Retinal pigment epithelial cell (primary cell): ENCODE data around the gene GMDS.

Experiments
- DNase-seq: peaks from one replicate; pipeline ENCODE4 v3.0.0-alpha.2; 2010; ENCODE audit warnings: low read depth
- H3K4me3 ChIP-seq: 2 replicates; pipeline ENCODE4 v1.5.1; 2011; ENCODE audit warnings: mild to moderate bottlenecking, low read length, control low read depth, moderate library complexity
- TF ChIP-seq, protein P1 (sequence below): conservative IDR thresholded peaks from 2 replicates; pipeline ENCODE4 v1.5.1; 2011; ENCODE audit warnings: low read depth, low read length, control low read depth, inconsistent platforms

The GMDS gene

DNA sequence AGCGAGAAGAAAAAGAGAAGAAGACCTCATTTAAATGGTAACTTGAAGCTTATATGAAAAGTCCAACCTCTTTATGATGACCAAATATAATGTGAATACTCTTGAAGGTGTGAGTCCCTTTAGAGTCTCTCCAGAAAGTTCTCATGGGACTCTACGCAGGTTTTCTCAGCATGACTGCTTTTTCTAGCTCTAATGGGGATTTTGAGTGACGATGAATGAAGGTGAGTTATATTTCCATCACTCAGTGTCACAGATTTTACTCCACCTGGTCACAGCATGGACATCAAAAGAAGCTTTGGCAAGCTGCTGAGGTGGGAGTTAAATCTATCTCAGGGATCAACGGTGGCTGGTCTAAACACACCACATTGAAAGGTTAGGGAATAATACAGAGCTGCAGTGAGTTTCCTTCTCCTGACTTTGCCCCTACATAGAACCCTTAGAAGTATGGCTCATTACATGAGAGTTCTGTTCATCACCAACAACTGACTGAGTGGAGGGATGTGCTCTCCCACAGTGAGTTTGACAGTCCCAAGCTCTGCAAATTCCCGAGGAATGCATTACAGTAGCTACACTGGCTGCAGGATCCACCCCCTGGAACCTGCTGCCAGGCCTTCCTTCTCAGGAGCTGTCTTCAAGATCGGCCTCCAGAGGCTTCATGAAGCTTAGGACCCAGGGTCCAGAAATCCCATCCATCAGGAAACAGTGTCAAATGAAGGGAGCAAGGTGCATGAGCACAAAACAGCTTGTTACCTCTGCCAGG is 508.9 kb downstream of the GMDS start:
- TF ChIP-seq, protein P1, sequence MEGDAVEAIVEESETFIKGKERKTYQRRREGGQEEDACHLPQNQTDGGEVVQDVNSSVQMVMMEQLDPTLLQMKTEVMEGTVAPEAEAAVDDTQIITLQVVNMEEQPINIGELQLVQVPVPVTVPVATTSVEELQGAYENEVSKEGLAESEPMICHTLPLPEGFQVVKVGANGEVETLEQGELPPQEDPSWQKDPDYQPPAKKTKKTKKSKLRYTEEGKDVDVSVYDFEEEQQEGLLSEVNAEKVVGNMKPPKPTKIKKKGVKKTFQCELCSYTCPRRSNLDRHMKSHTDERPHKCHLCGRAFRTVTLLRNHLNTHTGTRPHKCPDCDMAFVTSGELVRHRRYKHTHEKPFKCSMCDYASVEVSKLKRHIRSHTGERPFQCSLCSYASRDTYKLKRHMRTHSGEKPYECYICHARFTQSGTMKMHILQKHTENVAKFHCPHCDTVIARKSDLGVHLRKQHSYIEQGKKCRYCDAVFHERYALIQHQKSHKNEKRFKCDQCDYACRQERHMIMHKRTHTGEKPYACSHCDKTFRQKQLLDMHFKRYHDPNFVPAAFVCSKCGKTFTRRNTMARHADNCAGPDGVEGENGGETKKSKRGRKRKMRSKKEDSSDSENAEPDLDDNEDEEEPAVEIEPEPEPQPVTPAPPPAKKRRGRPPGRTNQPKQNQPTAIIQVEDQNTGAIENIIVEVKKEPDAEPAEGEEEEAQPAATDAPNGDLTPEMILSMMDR: no peak
- no peak for DNase-seq
- H3K4me3 ChIP-seq: no peak overlapping the region

DNA sequence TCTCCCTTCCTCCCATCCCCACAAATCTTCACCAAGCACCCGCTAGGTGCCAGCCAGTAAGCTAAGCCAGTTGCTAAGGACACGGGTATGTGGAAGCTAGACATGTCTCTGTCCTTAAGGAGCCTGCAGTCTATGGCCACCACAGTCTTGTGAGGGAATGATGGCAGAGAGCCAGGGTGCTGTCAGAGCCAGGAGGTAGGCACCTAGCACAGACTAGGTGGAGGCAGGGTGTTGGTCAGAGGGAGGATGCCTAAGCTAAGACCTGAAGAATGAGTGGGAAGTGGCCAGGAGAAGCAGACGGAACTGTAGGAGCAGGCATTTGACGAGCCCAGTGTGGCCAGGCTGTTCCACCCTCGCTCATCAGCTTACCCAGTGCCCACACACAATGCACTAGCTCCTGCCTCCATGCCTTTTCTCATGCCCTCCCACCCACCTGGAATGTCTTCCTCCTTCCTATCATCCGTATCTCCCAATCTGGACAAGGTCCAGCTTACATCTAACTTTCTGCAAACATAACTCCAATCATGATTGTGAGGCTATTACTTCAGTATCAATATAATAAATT is 510.1 kb downstream of the GMDS start:
- DNase-seq: peak; percentile 17
- TF ChIP-seq, protein P1: no peak
- no peak overlapping the region for H3K4me3 ChIP-seq

DNA sequence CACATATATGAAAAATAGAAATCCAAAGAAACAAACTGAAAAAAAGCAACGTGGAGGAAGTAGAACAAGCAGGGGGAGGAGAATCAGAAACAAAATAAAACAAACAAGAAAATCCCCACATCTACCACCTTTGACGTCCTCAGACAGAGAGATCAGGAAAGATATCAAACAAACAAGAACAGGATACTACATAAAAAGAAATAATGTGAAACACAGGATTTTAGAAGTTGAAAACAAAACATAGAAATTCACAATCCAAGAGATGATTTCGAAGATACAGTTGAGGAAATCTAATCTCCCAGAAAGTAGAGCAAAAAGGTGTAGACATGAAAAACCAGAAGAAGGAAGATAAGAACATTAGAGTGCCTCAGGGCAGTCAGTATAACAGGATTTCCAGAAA is 514.5 kb downstream of the GMDS start:
- TF ChIP-seq, protein P1: no peak
- no peak overlapping the region for H3K4me3 ChIP-seq
- DNase-seq: no peak

DNA sequence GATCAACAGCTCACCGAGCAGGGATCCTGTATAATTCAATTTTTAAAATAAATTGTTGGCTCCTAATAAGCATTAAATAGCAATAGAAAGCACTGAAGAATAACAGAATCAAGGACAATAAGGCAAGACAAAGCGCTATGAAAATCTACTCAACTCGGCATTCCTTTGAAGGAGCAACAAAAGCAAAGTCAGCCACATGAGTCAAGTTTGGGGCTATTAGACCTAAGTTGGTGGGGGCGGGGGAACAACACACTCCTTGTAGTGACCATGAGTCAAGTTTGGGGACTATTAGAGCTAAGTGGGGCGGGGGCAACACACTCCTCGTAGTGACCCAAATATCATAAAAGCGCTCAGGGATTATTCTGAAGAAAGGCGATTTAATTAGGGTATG is 515.7 kb downstream of the GMDS start:
- TF ChIP-seq, protein P1: no peak
- no peak for DNase-seq
- no peak overlapping the region for H3K4me3 ChIP-seq

DNA sequence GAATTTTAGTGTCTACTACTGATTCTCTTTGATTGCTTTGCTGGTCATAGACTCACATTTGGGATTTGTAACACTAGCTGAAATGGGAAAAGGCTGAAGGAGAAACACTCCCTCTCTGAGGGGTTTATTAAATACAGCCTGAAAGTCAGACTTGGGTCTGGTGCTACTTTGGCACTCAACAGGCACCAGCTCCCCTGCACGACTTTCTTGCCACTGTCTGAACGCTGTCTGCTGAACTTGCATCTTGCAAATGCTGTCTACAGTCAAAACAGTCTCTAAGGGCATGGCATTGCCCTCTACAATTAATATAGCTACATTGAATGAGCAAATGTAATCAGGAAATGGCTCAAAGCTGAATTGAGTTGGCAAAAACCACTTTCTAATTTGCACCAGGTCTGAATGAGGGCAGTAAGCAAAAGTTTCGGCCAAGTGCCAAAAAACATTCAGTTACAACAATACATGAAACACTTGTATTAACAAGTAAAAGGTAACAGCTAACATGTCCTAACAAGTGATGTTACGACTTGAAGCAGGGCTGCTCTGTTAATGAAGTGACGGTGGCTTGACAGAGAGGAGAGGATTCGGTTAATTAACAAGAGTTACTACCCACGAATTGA is 516.2 kb downstream of the GMDS start:
- no peak overlapping the region for H3K4me3 ChIP-seq
- no peak for DNase-seq
- TF ChIP-seq, protein P1: no peak

DNA sequence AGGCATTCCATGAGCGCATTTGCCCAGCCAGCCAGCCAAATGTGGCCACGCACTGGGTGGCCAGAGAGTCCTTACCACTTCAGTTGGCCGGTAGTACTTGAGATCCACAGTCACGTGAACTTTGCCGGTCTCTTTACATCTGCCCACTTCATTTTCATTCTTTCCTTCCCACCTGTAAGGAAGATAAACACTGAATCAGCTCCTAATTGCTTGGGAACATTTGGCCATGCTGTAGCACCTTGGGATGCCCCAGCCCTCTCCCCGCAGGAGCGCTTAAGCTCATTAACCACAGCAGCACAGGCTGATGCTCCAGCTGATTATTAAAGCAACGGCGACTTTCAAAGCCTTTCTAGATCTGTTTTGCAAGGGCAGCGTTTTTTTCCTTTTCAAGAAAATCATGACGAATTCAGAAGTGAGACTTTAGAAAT is 519.0 kb downstream of the GMDS start:
- peak; percentile 20 for DNase-seq
- TF ChIP-seq, protein P1: no peak
- H3K4me3 ChIP-seq: no peak overlapping the region
